HepG2 (cell line): ENCODE data around the gene TTLL10. TPM values are rescaled to one million over a fixed set of nuclear protein-coding genes. Genes with fewer than 3 reads are reported as not detected.

Experiments
- ATAC-seq: fragments of 200-7000 bp; cut with Tn5 transposase; 3 replicates; pipeline ENCODE4 v1.9.1; 2020; ENCODE audit warnings: mild to moderate bottlenecking, moderate library complexity
- BruUV-seq: library from RNA; stranded (reverse); fragments of 400-500 nt; replicated peaks from 2 replicates; lab custom pipeline; 2021; lab: Mats Ljungman, UMichigan
- CTCF ChIA-PET: fragments of 300-600 bp; formaldehyde crosslinking; extraction: SDS; loops from one replicate; lab custom pipeline; 2021; ENCODE audit warnings: low total read pairs, inconsistent platforms, low intra/inter-chr PET ratio; lab: Yijun Ruan, JAX
- POLR2A ChIA-PET: fragments of 350-600 bp; sonication (Branson Sonifier 250); formaldehyde crosslinking; loops from one replicate; lab custom pipeline; 2020; ENCODE audit warnings: antibody characterized with exemption, inconsistent platforms; lab: Yijun Ruan, JAX
- DNase-seq: peaks from one replicate; pipeline ENCODE4 v3.0.0-alpha.2; 2015; ENCODE audit warnings: low spot score
- FAIRE-seq: peaks from 3 replicates; lab custom pipeline; 2011; peaks lifted over from hg19 to GRCh38; lab: Jason Lieb, UNC
- H2AFZ ChIP-seq: one replicate; pipeline ENCODE4 v1.6.1; 2011; ENCODE audit warnings: low read length, inconsistent platforms
- H3K27ac ChIP-seq: fragments of 300-600 bp; 3 replicates; pipeline ENCODE4 v1.8.0; 2011; ENCODE audit warnings: mixed run types, mild to moderate bottlenecking, mixed read lengths, low read length, inconsistent platforms; ENCODE audit not compliant: insufficient read depth; ENCODE audit errors: extremely low read length
- H3K27me3 ChIP-seq, 2 experiments: fragments of 200-600 bp in 1 of 2; 2 replicates in 1 of 2; 3 replicates in 1 of 2; pipeline versions ENCODE4 v1.6.0 to v1.8.0; 2011; ENCODE audit warnings: low read length in 2 of 2, mild to moderate bottlenecking in 2 of 2, moderate library complexity in 2 of 2, inconsistent platforms in 1 of 2; ENCODE audit not compliant: insufficient read depth in 2 of 2, control insufficient read depth in 1 of 2
- H3K36me3 ChIP-seq, 2 experiments: fragments of 200-600 bp in 1 of 2; replicated peaks in 1 of 2; 2 replicates in 1 of 2; 3 replicates in 1 of 2; pipeline versions ENCODE4 v1.5.1 to v1.8.0; 2011; ENCODE audit warnings: low read length in 2 of 2, inconsistent platforms in 1 of 2; ENCODE audit not compliant: insufficient read depth in 2 of 2, control insufficient read depth in 1 of 2
- H3K4me1 ChIP-seq: 2 replicates; pipeline ENCODE4 v1.5.1; 2012; ENCODE audit warnings: low read length, inconsistent platforms; ENCODE audit not compliant: insufficient read depth
- H3K4me2 ChIP-seq: 2 replicates; pipeline ENCODE4 v1.6.0; 2011; ENCODE audit warnings: low read depth, low read length, inconsistent platforms
- H3K4me3 ChIP-seq, 3 experiments: fragments of 200-600 bp in 1 of 3; sonication (generic), shearing (Covaris generic) in 1 of 3; replicated peaks in 1 of 3; 2 replicates each; pipeline ENCODE4 v1.5.1; 2011 to 2016; ENCODE audit warnings: low read length in 3 of 3, inconsistent platforms in 2 of 3, low read depth in 2 of 3, mild to moderate bottlenecking in 2 of 3, control low read depth in 1 of 3, mixed read lengths in 1 of 3; ENCODE audit not compliant: insufficient read depth in 1 of 3
- H3K79me2 ChIP-seq: one replicate; pipeline ENCODE4 v1.6.1; 2011; ENCODE audit warnings: low read length, inconsistent platforms; ENCODE audit not compliant: insufficient read depth
- H3K9ac ChIP-seq: 2 replicates; pipeline ENCODE4 v1.6.0; 2011; ENCODE audit warnings: mild to moderate bottlenecking, low read depth, low read length, inconsistent platforms; ENCODE audit not compliant: insufficient read depth
- H3K9me3 ChIP-seq: 2 replicates; pipeline ENCODE4 v1.5.1; 2012; ENCODE audit warnings: mild to moderate bottlenecking, low read length
- H4K20me1 ChIP-seq: 2 replicates; pipeline ENCODE4 v1.6.0; 2011; ENCODE audit warnings: inconsistent platforms, mild to moderate bottlenecking, low read length, moderate library complexity; ENCODE audit not compliant: insufficient read depth
- ESRRA ChIP-seq: sonication (generic); formaldehyde crosslinking; IDR thresholded peaks from 2 replicates; pipeline ENCODE4 v1.5.1; 2020; ENCODE audit warnings: mild to moderate bottlenecking, low read depth, missing genetic modification reagents
- HIVEP1 ChIP-seq: sonication (generic); formaldehyde crosslinking; IDR thresholded peaks from 2 replicates; pipeline ENCODE4 v1.4.0; 2020; ENCODE audit warnings: mild to moderate bottlenecking, missing genetic modification reagents
- HOXD1 ChIP-seq: sonication (generic); formaldehyde crosslinking; IDR thresholded peaks from 2 replicates; pipeline ENCODE4 v1.5.0; 2020; ENCODE audit warnings: missing genetic modification reagents
- KAT7 ChIP-seq: IDR thresholded peaks from 2 replicates; pipeline ENCODE4 v1.6.1; 2018; ENCODE audit warnings: borderline replicate concordance, missing compliant biosample characterization
- MTA1 ChIP-seq: sonication (generic); formaldehyde crosslinking; IDR thresholded peaks from 2 replicates; pipeline ENCODE4 v1.4.0; 2020; ENCODE audit warnings: missing genetic modification reagents, mild to moderate bottlenecking, borderline replicate concordance
- NRL ChIP-seq: sonication (generic); formaldehyde crosslinking; IDR thresholded peaks from 2 replicates; pipeline ENCODE4 v1.5.0; 2020; ENCODE audit warnings: missing genetic modification reagents, mild to moderate bottlenecking, moderate library complexity, borderline replicate concordance
- ZNF44 ChIP-seq: sonication (generic); formaldehyde crosslinking; IDR thresholded peaks from 2 replicates; pipeline ENCODE4 v1.5.1; 2020; ENCODE audit warnings: mild to moderate bottlenecking, missing genetic modification reagents
- ZNF496 ChIP-seq: sonication (generic); formaldehyde crosslinking; IDR thresholded peaks from 2 replicates; pipeline ENCODE4 v1.8.1; 2023; ENCODE audit warnings: mild to moderate bottlenecking, moderate library complexity, missing genetic modification reagents; ENCODE audit not compliant: insufficient replicate concordance
- ZNF550 ChIP-seq: sonication (generic); formaldehyde crosslinking; IDR thresholded peaks from 2 replicates; pipeline ENCODE4 v1.4.0; 2020; ENCODE audit warnings: mild to moderate bottlenecking, missing genetic modification reagents, borderline replicate concordance
- WGBS: methylation state at CpG from one replicate; pipeline ENCODE4 v1.1.6; 2017; ENCODE audit warnings: low lambda C conversion rate; 5-methylcytosine and 5-hydroxymethylcytosine counted together
- in situ Hi-C: cut with HindIII; loops from 2 replicates; pipeline ENCODE4 v1.10.0; 2017; ENCODE audit warnings: low pct_unique_long_range_greater_than_20kb; ENCODE audit not compliant: extremely low pct_ligation_motif_present
- intact Hi-C: fragments of 100-400 bp; cut with micrococcal nuclease; formaldehyde crosslinking; loops from one replicate; pipeline ENCODE4 v1.10.0; 2022; ENCODE audit not compliant: unreplicated experiment
- polyA plus RNA-seq, 8 experiments: library from polyadenylated mRNA; depleted of rRNA in 3 of 8; stranded (reverse) in 7 of 8; unstranded in 1 of 8; fragments of >200 nt; fragmentation: Illumina TruSeq in 4 of 8; extraction: Trizol in 4 of 8; gene quantifications; 2 replicates each; pipeline versions ENCODE4 v1.2.1 to v1.2.3, GENCODE V29; 2011 to 2016; ENCODE audit warnings: low read depth in 4 of 8, missing spikeins in 1 of 8, mixed read lengths in 1 of 8; ENCODE audit not compliant: insufficient read depth in 1 of 8
- total RNA-seq, 5 experiments: library from RNA; depleted of rRNA; stranded (reverse); fragments of >200 nt; fragmentation: Illumina TruSeq; extraction: Trizol; gene quantifications; 2 replicates each; pipeline ENCODE4 v1.2.3, GENCODE V29; 2016; ENCODE audit warnings: low read depth in 1 of 5
- TF ChIP-seq, protein P1 (sequence below), 2 experiments: IDR thresholded peaks; 2 replicates each; pipeline ENCODE4 v1.6.1; 2011 to 2012; ENCODE audit warnings: low read length in 2 of 2, borderline replicate concordance in 1 of 2, low read depth in 1 of 2, mild to moderate bottlenecking in 1 of 2, moderate library complexity in 1 of 2
- TF ChIP-seq, protein P2 (sequence below): sonication (generic); formaldehyde crosslinking; IDR thresholded peaks from 2 replicates; pipeline ENCODE4 v1.4.0; 2020; ENCODE audit warnings: mild to moderate bottlenecking, low read depth, missing genetic modification reagents
- TF ChIP-seq, protein P3 (sequence below): sonication (generic); formaldehyde crosslinking; IDR thresholded peaks from 2 replicates; pipeline ENCODE4 v1.4.0; 2020; ENCODE audit warnings: mild to moderate bottlenecking, missing genetic modification reagents
- TF ChIP-seq, protein P4 (sequence below): IDR thresholded peaks from 2 replicates; pipeline ENCODE4 v1.6.1; 2016; ENCODE audit warnings: low read depth, control low read depth

Gene TTLL10
- total and polyA plus RNA-seq, 2 of the 13 experiments (the other 11 are each of a cell fraction or from before 2014, with no cell fraction given), result not detected

DNA sequence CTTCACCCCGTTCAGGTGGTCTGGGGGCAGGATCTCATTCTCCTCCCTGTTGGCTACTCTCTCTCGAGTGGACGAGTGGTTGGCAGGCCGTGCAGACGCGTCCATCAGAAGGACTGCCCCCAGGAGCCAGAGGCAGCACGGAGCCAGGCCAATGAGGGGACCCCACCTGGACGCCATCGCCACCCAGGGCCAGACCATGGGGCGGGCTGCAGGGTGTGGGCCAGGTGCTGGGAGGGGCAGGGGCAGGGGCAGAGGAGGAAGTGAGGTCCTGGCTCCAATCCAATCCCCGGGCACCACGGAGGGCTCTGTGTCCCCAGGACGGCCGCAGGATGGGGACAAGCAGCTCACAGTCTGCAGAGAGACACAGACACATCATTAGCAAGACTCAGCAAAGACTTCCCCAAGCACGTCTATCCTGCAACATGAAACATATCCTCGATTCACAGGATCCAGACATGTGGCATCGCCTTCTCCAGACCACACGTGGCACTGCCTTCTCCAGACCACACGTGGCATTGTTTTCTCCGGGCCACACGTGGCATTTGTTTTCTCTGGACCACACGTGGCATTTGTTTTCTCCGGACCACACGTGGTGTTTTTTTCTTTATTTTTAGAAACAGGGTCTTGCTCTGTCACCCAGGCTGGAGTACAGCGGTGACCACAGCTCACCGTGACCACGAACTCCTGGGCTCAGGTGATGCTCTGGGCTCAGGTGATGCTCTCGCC is 55.1 kb downstream of the TTLL10 start:
- in situ Hi-C loops, result no loop called here
- ATAC-seq, result no peak
- Histone ChIP-seq H3K36me3 (peaks cover 16 to 44% of the 10 kb centered on the region in 2 experiments), H3K79me2 (peaks cover 53% of the 10 kb centered on the region), H3K9ac (no peak overlapping the region), H3K9me3 (no peaks in the 10 kb centered on the region), H2AFZ (no peak overlapping the region), H3K27ac (no peak overlapping the region), H3K4me2 (no peak overlapping the region), H3K27me3 (no peaks in the 10 kb centered on the region; a peak in 1 of 5 replicates), H3K4me3 (no peak overlapping the region), H3K4me1 (peaks cover 30% of the 10 kb centered on the region), H4K20me1 (0 out of 2 replicates have a peak, but pooled peaks cover 7% of the 10 kb centered on the region)
- WGBS, result 98% methylated on average over 24 of the region's 28 CpGs
- TF ChIP-seq ESRRA (CRISPR knock-in tag), result no peak
- TF ChIP-seq, protein P1, sequence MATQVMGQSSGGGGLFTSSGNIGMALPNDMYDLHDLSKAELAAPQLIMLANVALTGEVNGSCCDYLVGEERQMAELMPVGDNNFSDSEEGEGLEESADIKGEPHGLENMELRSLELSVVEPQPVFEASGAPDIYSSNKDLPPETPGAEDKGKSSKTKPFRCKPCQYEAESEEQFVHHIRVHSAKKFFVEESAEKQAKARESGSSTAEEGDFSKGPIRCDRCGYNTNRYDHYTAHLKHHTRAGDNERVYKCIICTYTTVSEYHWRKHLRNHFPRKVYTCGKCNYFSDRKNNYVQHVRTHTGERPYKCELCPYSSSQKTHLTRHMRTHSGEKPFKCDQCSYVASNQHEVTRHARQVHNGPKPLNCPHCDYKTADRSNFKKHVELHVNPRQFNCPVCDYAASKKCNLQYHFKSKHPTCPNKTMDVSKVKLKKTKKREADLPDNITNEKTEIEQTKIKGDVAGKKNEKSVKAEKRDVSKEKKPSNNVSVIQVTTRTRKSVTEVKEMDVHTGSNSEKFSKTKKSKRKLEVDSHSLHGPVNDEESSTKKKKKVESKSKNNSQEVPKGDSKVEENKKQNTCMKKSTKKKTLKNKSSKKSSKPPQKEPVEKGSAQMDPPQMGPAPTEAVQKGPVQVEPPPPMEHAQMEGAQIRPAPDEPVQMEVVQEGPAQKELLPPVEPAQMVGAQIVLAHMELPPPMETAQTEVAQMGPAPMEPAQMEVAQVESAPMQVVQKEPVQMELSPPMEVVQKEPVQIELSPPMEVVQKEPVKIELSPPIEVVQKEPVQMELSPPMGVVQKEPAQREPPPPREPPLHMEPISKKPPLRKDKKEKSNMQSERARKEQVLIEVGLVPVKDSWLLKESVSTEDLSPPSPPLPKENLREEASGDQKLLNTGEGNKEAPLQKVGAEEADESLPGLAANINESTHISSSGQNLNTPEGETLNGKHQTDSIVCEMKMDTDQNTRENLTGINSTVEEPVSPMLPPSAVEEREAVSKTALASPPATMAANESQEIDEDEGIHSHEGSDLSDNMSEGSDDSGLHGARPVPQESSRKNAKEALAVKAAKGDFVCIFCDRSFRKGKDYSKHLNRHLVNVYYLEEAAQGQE (IDR thresholded peaks at IDR 0.05; ENCODE audit: borderline replicate concordance in 1 of 2, low read depth in 1 of 2, low read length in 2 of 2), result no peak
- TF ChIP-seq, protein P2, sequence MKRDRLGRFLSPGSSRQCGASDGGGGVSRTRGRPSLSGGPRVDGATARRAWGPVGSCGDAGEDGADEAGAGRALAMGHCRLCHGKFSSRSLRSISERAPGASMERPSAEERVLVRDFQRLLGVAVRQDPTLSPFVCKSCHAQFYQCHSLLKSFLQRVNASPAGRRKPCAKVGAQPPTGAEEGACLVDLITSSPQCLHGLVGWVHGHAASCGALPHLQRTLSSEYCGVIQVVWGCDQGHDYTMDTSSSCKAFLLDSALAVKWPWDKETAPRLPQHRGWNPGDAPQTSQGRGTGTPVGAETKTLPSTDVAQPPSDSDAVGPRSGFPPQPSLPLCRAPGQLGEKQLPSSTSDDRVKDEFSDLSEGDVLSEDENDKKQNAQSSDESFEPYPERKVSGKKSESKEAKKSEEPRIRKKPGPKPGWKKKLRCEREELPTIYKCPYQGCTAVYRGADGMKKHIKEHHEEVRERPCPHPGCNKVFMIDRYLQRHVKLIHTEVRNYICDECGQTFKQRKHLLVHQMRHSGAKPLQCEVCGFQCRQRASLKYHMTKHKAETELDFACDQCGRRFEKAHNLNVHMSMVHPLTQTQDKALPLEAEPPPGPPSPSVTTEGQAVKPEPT (CRISPR knock-in tag), result no peak
- no peak for TF ChIP-seq ZNF44 (CRISPR knock-in tag)
- TF ChIP-seq, protein P3, sequence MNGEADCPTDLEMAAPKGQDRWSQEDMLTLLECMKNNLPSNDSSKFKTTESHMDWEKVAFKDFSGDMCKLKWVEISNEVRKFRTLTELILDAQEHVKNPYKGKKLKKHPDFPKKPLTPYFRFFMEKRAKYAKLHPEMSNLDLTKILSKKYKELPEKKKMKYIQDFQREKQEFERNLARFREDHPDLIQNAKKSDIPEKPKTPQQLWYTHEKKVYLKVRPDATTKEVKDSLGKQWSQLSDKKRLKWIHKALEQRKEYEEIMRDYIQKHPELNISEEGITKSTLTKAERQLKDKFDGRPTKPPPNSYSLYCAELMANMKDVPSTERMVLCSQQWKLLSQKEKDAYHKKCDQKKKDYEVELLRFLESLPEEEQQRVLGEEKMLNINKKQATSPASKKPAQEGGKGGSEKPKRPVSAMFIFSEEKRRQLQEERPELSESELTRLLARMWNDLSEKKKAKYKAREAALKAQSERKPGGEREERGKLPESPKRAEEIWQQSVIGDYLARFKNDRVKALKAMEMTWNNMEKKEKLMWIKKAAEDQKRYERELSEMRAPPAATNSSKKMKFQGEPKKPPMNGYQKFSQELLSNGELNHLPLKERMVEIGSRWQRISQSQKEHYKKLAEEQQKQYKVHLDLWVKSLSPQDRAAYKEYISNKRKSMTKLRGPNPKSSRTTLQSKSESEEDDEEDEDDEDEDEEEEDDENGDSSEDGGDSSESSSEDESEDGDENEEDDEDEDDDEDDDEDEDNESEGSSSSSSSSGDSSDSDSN, result no peak
- no peak for TF ChIP-seq HOXD1
- TF ChIP-seq NRL (CRISPR knock-in tag), result no peak
- TF ChIP-seq ZNF496 (CRISPR knock-in tag), result no peak
- no peak for TF ChIP-seq MTA1
- no peak for TF ChIP-seq HIVEP1 (CRISPR knock-in tag)
- TF ChIP-seq, protein P4, sequence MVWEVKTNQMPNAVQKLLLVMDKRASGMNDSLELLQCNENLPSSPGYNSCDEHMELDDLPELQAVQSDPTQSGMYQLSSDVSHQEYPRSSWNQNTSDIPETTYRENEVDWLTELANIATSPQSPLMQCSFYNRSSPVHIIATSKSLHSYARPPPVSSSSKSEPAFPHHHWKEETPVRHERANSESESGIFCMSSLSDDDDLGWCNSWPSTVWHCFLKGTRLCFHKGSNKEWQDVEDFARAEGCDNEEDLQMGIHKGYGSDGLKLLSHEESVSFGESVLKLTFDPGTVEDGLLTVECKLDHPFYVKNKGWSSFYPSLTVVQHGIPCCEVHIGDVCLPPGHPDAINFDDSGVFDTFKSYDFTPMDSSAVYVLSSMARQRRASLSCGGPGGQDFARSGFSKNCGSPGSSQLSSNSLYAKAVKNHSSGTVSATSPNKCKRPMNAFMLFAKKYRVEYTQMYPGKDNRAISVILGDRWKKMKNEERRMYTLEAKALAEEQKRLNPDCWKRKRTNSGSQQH (CRISPR knock-in tag), result no peak
- no peak for TF ChIP-seq ZNF550 (CRISPR knock-in tag)
- no peak for TF ChIP-seq KAT7 (CRISPR knock-in tag)
- FAIRE-seq, result no peak
- DNase-seq, result no peak
- intact Hi-C loops, result no loop called here
- CTCF ChIA-PET, result no interaction called here
- BruUV-seq, result no TSS peak
- POLR2A ChIA-PET, result interaction anchor here (1.1 kb wide), 1 partner anchor 98 kb away, joined by 3 read pairs; no protein-coding TSS in a partner anchor
